Right lung (tissue), 5 donors: ENCODE data around the gene SMYD3. TPM values are rescaled to one million over a fixed set of nuclear protein-coding genes. Genes with fewer than 3 reads are reported as not detected.
A peak's percentile ranks its signal among the peaks of the same experiment; 100 is the strongest.
"Not testable (repeated sequence)": the region's sequence is repeated elsewhere in the genome, so short reads cannot be mapped to it uniquely, and the experiment has no call there.

Experiments
- DNase-seq, 2 donors: peaks; one replicate each; pipeline ENCODE4 v3.0.0-alpha.2; 2013
- polyA plus RNA-seq, 5 donors: library from polyadenylated mRNA; unstranded; fragments of 120-200 nt; gene quantifications; one replicate each; pipeline versions ENCODE4 v1.2.1 to v1.2.3, GENCODE V29; 2013; ENCODE audit warnings: inconsistent platforms in 1 of 5, low replicate concordance in 1 of 5; ENCODE audit not compliant: insufficient read length in 5 of 5, insufficient read depth in 1 of 5

Gene SMYD3
- polyA plus RNA-seq, 5 donors, result 20.9 to 28.5 (median 24.4) TPM

DNA sequence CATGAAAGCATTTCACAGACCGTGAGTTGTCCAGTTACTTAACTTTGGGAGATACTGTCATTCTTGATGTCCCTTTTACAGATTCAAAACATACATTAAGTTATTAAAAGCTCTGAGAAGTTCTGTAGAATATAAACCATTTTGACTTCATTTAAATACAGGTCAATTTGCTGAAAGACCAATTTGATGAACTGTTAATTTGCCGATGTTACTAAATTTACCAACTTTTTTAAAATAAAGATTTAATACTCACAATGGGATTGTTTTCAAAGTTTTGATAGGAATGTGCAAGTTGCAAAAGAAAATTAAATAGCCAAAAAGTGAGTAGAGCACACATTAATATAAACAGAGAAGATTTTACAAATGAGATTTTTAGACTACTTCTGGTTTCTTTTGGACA lies 666.1 kb downstream of the SMYD3 start:
- no peak for DNase-seq

- no peak for DNase-seq
These were observed 669.4 kb downstream of the SMYD3 start for GRCh38 chr1:245837718-245838117.

DNA sequence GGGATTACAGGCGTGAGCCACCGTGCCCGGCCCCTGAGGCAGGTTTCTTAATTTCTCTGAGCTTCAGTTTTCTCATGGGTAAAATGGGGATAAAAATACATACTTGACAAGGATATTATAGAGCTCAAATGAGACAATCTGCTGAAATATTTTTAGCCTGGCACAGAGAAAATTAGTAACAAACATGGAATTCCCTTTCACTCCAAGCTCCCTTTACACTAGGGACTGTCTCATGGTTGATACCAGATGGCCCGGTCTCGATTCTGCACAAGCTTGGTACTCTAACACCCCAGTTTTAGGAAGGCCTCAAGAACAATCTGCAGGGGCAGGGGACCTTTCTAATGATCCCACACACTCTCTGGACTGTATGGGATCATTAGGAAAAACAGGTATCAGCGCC lies 671.7 kb downstream of the SMYD3 start:
- DNase-seq, result no peak

DNA sequence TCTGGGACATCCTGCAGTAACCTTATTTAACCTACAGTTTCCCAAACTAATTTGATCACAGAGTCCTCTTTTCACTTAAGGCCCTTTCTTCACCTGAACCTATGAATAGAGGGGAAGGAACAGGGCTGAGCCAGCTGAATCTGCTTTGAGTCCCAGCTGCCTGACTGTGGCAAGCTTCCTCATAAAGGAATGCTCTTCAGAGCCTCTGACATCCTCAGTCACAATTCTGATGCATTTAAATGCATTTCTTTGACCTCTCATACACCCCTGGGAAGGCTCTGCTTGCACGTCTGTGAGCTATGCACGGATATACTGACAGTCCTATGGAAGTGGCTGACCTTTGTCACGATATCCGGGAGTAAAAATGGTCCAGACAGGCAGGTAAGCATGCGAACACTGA lies 673.1 kb downstream of the SMYD3 start:
- no peak for DNase-seq

- DNase-seq, result no peak
These were observed 674.1 kb downstream of the SMYD3 start for GRCh38 chr1:245832771-245833527.

- no peak for DNase-seq
These were observed 675.6 kb downstream of the SMYD3 start for GRCh38 chr1:245831518-245831917.

GRCh38 chr1:245829826-245830225 lies 677.3 kb downstream of the SMYD3 start:
- DNase-seq, result no peak

- DNase-seq, result no peak
These were observed 677.9 kb downstream of the SMYD3 start for GRCh38 chr1:245829194-245829593.

- DNase-seq, result no peak
These were observed 679.8 kb downstream of the SMYD3 start for GRCh38 chr1:245827301-245827700.

DNA sequence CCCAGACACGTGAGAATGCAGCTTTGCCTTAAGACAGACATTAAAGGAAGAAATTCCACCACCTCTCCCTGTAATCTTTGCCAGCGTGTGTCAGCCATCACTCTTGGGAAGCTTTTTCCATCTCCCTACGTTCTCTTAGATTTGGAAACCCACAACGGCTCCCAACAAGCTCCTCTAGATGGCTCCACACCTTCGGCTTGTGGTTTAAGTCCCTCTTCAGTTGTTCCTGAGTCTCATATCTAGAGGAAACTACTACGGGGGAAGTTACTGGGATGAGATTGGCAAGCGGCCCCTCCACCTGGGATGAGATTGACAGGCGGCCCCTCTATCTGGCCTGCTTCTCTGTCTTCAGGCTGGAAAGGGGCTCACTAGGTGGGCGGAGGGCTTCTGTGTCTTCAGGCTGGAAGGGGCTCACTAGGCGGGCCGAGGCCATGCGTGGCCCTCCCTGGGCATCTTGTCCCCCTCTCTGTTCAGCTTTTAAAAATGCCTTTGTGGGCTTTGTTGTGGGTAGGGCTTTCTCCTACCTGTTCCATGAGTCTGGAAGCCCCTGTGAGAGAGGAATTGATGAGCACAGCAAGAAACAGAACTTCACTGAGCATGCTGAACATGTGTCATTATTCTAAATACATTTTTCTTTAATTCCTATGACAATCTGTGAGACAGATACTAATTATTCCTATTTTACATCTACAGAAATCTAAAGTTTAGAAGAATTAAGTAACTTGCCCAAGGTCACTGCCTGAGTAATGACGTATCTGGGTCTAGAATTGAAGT lies 681.8 kb downstream of the SMYD3 start:
- no peak for DNase-seq

GRCh38 chr1:245823408-245824147 lies 683.5 kb downstream of the SMYD3 start:
- DNase-seq, result peak in 1 of 2 donors; percentile 47

- DNase-seq, result no peak
These were observed 684.1 kb downstream of the SMYD3 start for GRCh38 chr1:245822996-245823395.

- DNase-seq, result not testable (repeated sequence)
These were observed 688.7 kb downstream of the SMYD3 start for GRCh38 chr1:245818363-245818762.

DNA sequence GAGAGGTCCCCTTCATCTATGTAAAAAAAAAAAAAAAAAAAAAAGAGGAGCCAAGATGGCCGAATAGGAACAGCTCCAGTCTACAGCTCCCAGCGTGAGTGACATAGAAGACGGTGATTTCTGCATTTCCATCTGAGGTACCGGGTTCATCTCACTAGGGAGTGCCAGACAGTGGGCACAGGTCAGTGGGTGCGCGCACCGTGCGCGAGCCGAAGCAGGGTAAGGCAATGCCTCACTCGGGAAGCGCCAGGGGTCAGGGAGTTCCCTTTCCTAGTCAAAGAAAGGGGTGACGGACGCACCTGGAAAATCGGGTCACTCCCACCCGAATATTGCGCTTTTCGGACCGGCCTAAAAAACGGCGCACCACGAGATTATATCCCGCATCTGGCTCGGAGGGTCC lies 690.6 kb downstream of the SMYD3 start:
- DNase-seq, result not testable (repeated sequence)

- DNase-seq, result no peak
These were observed 692.4 kb downstream of the SMYD3 start for GRCh38 chr1:245814651-245815050.

GRCh38 chr1:245812278-245812677 lies 694.8 kb downstream of the SMYD3 start:
- no peak for DNase-seq

DNA sequence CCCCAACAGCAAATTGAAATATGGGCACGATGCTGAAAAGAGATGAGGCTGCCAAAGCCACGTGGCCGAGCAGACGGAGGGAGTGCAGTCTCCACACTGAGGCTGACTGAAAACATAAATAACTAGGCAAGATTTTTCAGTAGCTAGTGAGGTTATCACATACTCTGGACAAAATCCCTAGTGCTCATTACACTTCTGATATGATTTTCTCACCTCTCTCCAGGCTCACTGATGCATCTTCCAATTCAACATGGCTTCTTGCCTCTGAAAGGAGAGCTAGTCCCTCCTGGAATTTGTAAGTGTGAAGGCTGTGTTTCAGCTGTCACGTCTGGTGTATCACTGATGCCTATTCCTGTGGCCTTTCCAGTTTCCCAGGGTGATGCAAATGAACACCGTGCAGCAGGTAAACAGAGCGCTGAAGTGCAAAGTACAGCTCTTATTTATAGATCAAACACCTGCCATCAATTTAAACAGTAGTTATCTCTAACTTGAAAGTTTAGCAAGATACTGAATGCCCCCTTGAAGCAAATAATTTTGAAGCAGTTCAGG lies 696.2 kb downstream of the SMYD3 start:
- no peak for DNase-seq

DNA sequence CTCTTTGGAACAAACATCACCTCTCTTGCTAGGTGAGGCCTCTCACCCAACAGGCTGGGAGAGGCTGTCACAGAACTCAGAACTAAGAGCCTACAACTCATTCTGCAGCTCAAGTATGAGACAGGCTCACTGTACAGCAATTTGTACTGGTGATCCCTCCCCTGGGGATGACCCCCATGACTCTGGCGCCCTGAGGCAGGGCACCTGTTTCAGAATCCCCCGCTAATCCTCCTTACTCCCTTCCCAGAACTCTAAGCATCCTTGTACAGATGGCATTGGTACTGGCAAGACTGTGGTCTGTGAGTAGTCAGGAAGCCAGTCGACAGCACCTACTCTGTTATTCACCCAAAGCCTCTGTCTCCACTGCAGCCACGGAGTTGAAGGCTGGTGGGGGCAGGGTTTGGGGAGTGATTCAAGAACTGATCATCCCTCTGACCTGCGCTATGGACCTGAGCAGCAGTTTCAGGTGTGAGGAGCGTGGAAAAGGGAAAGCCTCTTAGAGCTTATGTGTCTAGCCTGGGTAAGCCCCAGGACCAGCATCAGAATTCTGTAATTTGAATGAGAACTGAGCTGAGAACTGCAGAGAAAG lies 696.8 kb downstream of the SMYD3 start:
- DNase-seq, result no peak

DNA sequence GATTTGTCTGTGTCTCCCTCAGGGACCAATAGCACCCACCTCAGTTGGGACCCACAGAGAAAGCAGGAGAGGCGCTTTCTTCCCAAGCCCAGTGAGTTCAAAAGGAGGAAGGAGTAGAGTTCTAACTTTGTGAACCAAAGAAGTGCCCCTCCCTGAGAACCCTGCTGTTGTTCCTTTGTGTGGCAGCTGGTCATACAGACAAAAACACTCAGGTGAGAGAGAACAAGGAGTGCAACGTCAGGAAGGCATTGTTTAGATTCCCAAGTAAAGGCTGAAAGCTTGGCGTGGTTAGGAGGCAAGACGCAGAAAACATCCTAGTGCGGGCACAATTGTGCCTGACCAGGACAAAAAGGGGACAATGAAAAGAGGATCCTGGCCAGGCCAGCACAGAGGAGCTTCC lies 697.7 kb downstream of the SMYD3 start:
- DNase-seq, result no peak

- DNase-seq, result peak in 1 of 2 donors; percentile 17
These were observed 698.9 kb downstream of the SMYD3 start for GRCh38 chr1:245807954-245808719.

- DNase-seq, result peak in 1 of 2 donors; percentile 23
These were observed 699.8 kb downstream of the SMYD3 start for GRCh38 chr1:245807306-245807705.
